ENCODE data around the gene GALNT7. TPM values are rescaled to one million over a fixed set of nuclear protein-coding genes. Genes with fewer than 3 reads are reported as not detected.

GALNT7 gene
- total RNA-seq, 2 experiments from 2014 or later = 18.3 to 19.5 TPM

DNA sequence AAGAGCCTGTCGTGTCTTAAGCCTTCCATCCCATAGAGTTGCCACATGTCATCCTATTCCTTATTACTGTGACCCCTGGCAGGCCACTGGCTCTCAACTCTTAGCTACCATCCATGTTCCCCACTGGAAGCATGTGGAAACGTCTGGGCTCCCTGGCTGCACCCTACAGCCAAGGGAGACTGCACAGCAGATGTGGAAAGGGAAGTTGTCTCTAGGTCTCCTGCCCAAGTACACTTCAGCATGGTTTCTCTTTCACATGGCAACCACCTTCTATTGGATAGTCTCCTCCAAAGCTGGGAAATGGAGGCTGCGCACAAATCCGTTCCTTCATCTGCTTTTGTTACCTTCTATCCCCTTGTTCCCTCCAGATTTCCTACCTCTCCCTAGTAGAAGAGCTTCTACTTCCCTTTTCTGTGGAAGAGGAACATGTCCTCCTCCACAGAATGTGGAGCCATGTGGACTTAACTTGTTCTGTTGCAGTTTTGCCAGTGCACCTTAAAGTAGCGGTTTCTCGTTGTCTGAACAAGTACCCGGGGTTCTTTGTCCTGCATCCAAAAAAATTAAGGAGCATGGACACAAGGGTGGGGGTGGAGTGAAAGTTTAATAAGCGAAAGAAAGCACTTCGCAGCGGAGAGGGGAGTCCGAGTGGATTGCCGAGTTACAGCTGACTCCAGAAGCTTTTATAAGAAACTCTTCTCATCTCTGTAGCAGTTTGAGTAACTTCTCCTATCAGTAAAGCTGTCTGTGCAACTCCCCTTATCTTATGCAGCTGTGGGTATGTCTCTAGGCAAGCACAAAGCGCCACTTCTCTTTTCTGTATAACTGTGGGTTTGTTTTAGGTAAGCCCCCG, 113.0 kb downstream of the GALNT7 start:
- POLR2A ChIA-PET = no interaction called here
- CTCF ChIA-PET = no interaction called here

DNA sequence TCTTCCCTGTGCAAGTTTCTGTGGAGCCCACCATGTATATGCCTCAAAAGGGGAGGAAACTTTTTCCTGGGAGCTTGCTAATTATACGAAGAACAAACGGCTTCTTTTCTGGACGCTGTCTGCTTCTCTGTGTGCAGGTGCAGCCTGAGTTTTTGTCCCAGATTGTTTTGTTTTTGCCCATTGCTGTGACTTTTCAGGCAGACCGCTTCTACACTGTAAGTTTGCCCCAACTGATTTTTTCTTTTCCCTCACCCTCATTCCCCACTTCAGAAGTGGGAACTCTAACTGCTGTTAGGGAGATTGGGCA, 113.6 kb downstream of the GALNT7 start:
- CTCF ChIA-PET = no interaction called here
- POLR2A ChIA-PET = no interaction called here

DNA sequence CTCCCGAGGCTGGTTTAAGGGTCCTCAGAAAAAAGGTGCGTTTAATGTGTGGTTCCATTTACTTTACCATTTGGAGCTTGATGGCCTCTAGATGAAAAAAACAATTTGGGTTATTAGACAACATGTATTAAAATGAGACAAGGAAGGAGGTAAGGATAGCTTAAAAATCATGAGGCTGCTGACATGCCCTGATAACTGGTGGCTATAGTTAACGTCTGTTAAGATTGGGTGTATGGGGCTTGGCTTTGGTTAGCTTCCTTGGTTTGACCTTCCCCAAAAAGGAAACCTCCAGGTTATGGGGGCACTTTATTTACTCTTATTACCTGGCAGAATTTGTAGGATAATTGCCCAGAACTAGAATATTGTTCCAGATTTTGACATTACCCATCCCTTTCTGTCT, 114.0 kb downstream of the GALNT7 start:
- ChIA-PET CTCF (no interaction called here), POLR2A (no interaction called here)

DNA sequence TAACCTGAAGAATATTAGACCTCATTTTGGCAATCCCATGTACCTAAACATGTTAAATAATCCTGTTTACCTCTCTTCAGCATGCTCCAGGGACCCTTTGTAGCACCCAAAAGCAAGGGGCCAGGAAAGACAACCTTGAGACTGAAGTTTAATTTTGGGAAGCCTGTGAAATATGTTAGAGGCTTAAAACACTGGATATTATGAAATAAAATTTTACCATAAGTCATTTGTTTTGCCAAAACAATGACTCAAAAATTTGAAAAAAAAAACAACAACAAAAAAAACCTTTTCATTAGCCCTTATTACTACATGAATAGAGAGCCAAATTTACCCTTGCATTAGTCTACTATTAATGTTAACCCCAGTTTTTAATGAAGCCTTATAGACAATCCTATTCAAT, 115.9 kb downstream of the GALNT7 start:
- CTCF ChIA-PET = no interaction called here
- POLR2A ChIA-PET = no interaction called here

DNA sequence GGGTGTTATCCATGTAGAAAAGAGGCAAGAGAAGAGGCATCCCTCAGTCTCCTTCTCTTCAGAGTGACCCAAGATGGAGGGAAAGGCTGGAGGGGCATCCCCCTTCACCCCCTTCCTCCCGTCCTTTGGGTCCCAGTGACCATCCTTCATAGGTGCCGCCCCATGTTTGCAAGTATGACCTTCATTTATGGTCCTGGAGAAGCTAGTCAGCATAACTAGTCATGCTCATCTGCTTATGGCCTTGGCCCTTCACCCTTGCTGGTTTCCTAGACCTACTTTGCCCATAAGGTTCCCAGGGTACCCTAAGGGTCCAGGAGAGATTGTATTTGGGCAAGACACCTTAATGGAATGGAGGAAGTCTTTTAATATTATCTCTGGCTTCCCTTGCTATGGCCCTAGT, 118.9 kb downstream of the GALNT7 start:
- CTCF ChIA-PET = interaction anchor here (0.6 to 1.1 kb wide), 3 partner anchors 145 to 688 kb away, joined by 3 to 5 read pairs (median 3); no protein-coding TSS in a partner anchor
- POLR2A ChIA-PET = no interaction called here

DNA sequence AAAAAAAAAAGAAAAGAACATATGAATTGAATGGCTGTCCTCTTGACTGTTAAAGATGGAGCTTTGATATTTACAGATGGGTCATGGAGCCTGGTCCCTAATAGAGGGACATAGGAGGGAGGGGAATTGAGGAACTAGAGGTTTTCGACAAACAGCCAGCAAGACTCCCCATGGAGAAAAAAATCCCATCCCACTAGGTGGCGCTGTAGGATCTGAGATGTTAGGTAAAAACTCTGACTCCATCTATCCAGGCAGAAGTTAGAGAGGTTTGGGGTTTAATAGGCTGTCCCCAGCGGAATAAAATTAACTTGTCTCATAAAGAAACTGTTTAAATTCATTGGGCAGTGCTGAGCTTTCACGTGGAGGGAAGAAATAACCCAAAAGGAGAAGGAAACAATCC, 119.7 kb downstream of the GALNT7 start:
- ChIA-PET POLR2A (no interaction called here), CTCF (interaction anchor here (0.6 to 1.1 kb wide), 5 partner anchors 17 to 687 kb away, joined by 3 to 5 read pairs (median 3); no protein-coding TSS in a partner anchor)

DNA sequence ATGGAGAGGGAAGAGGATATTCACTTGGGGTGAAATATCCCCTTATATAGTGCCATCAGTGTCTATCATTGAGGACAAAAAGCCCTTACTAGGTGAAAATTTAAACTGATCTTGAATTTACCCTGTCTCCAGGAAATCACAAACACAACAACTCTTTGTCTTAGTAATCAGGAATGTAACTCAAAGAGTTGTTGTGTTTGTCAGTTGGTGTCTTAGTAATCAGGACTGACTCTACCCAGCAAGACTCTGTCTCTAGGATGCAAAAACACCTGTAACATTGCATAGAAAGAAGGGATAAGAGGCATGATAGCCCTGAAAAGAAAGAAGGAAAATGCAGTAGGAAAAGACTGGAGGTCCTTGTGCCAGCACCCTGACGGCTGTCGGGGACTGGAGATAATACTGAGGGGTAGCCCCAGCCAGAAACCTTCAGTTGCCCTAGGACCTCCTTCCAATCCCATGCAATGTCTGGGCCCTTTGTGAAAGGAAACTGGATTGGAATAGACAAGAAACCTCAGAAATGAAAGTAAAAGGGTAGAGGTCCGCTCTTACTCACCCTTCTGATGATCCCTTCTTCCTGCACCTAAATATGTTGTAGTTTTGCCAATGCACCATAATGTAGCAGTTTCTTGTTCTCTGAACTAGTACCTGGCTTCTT, 120.2 kb downstream of the GALNT7 start:
- ChIA-PET CTCF (interaction anchor here (0.7 to 1.1 kb wide), 3 partner anchors 17 to 634 kb away, joined by 3 read pairs; no protein-coding TSS in a partner anchor), POLR2A (no interaction called here)

DNA sequence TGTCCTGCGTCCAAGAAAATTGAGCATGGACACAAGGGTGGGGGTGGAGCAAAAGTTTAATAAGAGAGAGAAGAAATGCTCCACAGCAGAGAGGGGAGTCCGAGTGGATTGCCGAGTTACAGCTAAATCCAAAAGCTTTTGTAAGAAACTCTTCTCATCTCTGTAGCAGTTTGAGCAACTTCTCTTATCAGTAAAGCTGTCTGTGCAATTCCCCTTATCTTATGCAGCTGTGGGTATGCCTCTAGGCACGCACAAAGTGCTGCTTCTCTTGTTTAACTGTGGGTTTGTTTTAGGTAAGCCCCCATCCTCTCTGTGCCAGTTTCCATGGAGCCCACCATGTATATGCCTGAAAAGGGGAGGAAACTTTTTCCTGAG, 120.7 kb downstream of the GALNT7 start:
- CTCF ChIA-PET = interaction anchor here (1.1 kb wide), 1 partner anchor 16 kb away, joined by 3 read pairs; no protein-coding TSS in a partner anchor
- POLR2A ChIA-PET = no interaction called here

DNA sequence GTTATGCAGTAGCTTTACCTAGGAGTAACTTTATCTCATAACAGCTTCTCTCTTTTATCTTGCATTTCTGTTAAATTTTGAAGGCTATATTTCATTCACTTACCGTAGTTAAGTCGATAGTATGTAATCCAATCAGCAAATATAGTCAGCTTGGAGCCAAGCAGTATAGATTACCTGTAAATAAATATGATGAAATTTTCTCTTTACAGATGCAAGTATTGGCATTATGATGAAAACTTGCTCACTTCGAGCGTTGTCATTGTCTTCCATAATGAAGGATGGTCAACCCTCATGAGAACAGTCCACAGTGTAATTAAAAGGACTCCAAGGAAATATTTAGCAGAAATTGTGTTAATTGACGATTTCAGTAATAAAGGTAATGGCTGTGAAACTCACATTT, 123.3 kb downstream of the GALNT7 start:
- ChIA-PET CTCF (interaction anchor here (1.0 kb wide), 1 partner anchor 10 kb away, joined by 4 read pairs; no protein-coding TSS in a partner anchor), POLR2A (no interaction called here)

DNA sequence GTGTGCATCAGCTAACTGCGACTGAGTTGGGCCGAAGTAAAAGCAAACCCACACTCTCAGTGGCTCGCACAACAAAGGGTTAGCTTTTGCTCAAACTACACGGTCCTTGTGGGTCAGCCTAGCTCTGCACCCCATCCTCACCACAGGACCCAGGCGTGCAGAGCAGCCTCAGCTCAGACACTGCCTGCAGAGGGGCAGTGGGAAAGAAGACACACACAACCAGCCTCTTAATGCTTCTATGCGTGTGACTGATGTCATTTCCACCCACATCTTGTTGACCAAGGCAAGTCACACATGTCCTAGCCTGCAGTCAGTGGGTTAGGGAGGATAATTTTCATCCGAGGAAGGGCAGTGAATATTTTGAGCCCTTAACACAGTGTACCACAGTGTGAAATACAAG, 125.1 kb downstream of the GALNT7 start:
- POLR2A ChIA-PET = no interaction called here
- CTCF ChIA-PET = no interaction called here

DNA sequence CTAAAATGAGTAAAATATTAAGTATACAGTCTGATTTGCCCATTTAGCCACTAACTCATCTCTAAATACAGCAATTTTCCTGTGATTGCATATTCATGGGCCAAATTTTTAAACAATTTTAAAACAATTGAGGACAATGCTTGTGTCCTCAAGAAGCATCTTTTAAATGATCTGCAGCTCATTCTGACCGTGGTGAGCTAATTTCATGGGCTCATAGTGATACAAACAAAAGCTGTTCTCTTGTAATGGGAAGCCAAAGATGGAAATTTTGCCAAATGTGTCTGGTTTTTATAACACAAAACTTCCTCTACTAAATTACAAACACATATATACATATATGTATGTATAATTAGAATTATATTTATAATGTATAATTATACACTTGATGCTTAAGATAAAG, 125.8 kb downstream of the GALNT7 start:
- POLR2A ChIA-PET = no interaction called here
- CTCF ChIA-PET = no interaction called here

DNA sequence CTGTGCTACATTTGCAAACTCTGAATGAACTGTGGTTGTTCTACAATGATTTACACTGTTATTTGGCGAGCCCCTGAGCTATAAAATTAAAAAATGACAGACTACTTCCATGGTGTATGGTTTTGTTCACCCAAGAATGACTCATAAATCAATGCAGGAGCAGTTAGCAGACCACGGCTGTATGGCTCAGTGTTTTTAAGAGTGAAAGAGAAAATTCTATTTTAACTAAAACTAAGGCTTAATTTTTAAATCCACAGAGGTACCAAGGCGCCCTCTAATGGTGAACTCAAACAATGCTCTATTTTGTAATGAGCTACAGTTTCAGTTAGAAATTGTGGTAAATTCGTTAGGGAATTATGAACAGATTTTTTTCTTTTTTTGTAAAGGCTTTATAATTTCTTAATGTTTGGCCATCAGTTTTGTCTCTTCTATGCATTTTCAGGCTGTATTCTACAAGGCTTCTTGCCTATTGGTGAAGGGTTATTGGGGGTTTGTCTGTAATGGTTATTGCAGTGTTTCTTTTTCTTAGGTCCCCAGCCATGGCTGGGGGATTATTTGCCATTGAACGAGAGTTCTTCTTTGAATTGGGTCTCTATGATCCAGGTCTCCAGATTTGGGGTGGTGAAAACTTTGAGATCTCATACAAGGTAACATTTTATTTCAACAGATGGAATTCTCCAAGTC, 133.0 kb downstream of the GALNT7 start:
- POLR2A ChIA-PET = no interaction called here

DNA sequence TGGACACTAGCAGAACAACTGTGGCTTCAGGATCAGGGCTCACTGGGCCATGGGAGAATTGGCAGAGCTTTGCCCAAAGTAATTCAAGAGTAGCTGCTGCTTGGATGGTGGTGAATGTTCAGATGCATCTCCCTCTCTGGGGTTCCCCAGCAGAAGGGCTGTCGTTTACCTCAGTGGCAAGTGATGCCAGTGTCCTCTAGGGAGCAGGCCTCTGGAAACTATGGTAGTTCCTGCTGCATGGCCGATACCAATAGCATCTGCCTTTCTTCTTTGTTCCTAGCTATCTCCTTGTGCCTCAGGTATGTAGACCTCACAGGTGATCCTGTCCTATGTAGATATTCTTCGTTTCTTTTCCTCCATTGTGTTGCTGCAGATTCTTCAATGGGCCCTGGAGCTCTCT, 139.2 kb downstream of the GALNT7 start:
- POLR2A ChIA-PET = no interaction called here
- CTCF ChIA-PET = no interaction called here

More for the DNA sequence above, 133.0 kb downstream of the GALNT7 start:
- CTCF ChIA-PET = interaction anchor here (1.0 to 2.2 kb wide), 11 partner anchors 10 to 298 kb away, joined by 3 to 19 read pairs (median 4); no protein-coding TSS in a partner anchor

DNA sequence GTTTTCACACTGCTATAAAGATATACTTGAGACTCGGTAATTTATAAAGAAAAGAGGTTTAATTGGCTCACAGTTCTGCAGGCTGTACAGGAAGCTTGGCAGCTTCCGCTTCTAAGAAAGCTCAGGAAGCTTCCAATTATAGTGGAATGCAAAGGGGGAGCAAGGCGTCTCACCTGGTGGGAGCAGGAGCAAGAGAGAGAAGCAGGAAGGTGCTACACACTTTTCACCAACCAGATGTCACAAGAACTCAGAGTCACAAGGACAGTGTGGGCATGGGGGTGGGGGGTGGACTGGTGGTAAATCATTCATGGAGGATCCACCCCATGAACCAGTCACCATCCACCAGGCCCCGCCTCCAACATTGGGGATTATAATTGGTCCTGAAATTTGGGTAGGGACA, 142.8 kb downstream of the GALNT7 start:
- ChIA-PET CTCF (interaction anchor here (2.2 kb wide), 1 partner anchor 10 kb away, joined by 7 read pairs; no protein-coding TSS in a partner anchor), POLR2A (no interaction called here)

DNA sequence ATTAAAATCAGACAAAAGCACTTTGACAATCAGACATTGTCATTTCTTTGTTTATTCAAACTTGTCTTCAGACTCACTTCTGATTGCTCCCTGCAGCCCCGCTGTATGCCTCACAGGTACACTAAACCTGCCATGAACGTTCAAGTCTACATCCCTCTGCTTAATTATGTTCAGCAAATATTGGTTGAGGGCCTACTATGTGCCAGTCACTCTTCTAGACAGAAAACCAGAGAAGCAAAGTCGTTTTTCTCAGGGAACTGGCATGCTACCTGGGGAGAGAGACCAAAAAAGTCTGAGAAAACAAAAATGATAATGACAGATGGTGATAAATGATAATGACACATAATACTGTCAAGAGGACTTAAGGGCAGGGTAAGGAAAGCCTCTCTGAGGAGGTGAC, 146.1 kb downstream of the GALNT7 start:
- ChIA-PET CTCF (no interaction called here), POLR2A (no interaction called here)

DNA sequence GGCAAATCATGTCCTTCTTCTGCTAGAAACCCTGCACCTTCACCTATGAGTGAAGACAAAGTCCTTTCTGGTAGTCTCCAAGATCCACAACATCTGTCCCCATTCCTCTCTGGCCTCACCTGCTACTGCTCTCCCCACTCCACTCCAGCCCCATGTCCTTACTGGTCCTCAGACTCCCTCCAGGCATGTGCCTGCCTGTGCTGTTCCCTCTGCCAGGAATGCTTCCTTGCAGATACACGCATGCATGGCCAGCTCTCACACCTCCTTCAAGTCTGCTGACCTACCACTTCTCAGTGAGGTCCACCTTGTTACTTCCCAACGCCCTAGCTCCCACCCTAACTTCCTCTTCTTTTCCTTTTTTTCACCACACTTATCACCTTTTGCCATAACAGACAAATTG, 147.4 kb downstream of the GALNT7 start:
- ChIA-PET CTCF (no interaction called here), POLR2A (no interaction called here)

DNA sequence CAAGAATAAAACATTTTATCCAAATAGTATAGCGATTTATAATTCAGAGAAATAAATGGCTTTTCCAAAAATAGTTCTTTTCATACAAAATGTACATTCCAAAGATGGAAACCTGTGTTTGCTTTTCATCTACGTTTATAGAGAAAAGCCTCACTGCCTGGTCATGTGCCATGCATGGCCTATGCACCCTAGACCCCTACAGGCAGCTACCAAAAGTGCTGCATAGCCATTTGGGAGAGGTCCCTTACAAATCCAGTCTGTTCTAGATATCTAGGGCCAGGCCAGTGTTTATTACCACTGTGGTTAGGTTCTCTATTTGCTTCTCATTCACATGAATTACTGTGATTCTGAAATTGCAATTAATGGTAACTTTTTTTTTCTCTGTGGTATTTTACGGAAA, 148.4 kb downstream of the GALNT7 start:
- POLR2A ChIA-PET = no interaction called here
- CTCF ChIA-PET = no interaction called here

DNA sequence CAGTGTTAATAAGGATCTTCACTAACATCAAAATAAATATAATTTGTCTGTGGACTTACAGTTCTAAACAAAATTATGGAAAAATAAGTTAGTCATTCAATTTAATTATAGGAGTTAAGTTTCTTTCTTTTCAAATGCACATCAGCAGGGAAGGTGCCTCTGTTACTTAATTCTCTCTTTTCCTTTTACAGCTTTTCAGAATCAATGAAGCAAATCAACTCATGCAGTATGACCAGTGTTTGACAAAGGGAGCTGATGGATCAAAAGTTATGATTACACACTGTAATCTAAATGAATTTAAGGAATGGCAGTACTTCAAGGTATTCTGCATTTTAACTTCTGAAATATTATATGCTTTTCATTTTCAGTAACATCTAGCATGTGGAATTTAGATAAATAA, 149.6 kb downstream of the GALNT7 start:
- POLR2A ChIA-PET = interaction anchor here (1.2 kb wide), 1 partner anchor 15 kb away, joined by 5 read pairs; the partner anchor contains the start of gene HMGB2
- CTCF ChIA-PET = no interaction called here

DNA sequence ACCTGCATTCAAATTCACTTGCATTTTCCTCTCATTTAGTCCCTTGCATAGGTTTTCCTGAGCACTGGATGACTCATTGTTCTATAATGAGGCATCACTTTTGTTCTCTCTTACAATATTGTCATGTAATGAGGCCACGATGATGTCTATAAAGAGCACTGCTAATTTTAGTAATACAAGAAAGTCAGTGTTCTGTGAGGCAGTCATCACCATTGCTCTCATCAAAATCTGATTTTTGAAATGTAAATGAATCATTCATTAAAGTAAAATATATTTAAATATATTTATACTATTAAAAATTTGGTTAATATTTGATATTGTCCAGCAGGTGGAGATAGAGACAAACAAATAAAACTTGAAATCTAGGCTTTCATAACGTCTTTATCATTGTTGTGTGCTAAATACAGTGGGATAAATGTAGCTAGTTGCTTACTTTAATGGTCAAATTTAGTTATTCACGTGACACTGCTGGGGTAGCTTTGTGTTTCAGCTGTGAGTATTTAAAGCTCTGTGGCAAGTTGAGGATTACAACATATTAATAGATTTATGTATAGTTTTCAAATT, 150.1 kb downstream of the GALNT7 start:
- POLR2A ChIA-PET = interaction anchor here (1.2 kb wide), 1 partner anchor 15 kb away, joined by 5 read pairs; the partner anchor contains the start of gene HMGB2

DNA sequence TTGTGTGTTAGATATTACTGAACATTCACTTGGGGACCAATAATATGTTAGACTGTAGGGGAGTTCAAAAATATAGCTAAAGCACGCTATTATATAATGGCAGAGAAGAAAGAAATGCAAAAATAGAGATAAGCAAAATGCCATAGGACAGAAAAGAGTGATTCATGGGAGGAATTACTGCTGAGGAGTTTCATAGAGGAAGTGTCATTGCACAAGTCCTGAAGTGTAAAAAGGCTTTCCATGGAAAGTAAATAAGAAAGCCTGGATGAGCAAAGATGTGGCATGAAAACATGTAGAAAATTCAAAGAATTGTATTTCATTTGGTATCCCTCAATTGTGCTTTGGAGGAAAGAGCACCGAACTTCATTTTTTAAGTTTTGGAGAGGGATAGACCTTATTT, 151.1 kb downstream of the GALNT7 start:
- ChIA-PET POLR2A (interaction anchor here (1.2 kb wide), 1 partner anchor 14 kb away, joined by 5 read pairs; the partner anchor contains the start of gene HMGB2), CTCF (interaction anchor here (0.9 to 1.7 kb wide), 4 partner anchors 13 to 101 kb away, joined by 3 to 6 read pairs (median 4); no protein-coding TSS in a partner anchor)

More for the DNA sequence above, 150.1 kb downstream of the GALNT7 start:
- CTCF ChIA-PET = interaction anchor here (0.7 to 1.7 kb wide), 6 partner anchors 9 to 102 kb away, joined by 3 to 6 read pairs (median 4); no protein-coding TSS in a partner anchor

Measured in activated CD8-positive, alpha-beta memory T cell treated with anti-CD3 and anti-CD28 coated beads for 36 hours (primary cell).